AG09319 (cell line): ENCODE results near the gene MUC21.
"Not testable (repeated sequence)": the region's sequence is repeated elsewhere in the genome, so short reads cannot be mapped to it uniquely, and the experiment has no call there.

Source experiments
- DNase-seq: peaks from one replicate; pipeline ENCODE4 v3.0.0-alpha.2; 2010; ENCODE audit warnings: low read depth; ENCODE audit errors: extremely low read depth
- CTCF ChIP-seq: IDR thresholded peaks from 2 replicates; pipeline ENCODE4 v1.5.1; 2011; ENCODE audit warnings: low read depth, mild to moderate bottlenecking, inconsistent platforms, low read length, moderate library complexity

The MUC21 gene

DNA sequence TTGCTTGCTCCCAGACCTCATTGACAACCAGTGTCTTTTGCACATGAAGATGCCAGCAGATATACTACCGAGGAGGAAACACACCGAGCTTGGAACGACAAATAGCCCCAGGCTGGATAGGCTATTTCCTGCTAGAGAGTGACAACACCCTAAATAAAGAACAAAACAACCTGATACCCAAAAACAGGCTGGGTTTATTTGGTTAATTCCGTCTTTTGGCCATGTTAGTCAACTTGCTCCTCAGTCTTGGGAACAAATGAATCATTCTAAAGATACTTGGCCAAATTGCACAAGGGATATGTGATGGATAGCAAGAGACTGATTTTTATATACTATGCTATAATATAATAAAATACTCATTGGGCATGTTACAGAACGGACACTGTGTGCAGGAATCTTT, 15.3 kb downstream of the MUC21 start:
- no peak for DNase-seq
- TF ChIP-seq CTCF = no peak

DNA sequence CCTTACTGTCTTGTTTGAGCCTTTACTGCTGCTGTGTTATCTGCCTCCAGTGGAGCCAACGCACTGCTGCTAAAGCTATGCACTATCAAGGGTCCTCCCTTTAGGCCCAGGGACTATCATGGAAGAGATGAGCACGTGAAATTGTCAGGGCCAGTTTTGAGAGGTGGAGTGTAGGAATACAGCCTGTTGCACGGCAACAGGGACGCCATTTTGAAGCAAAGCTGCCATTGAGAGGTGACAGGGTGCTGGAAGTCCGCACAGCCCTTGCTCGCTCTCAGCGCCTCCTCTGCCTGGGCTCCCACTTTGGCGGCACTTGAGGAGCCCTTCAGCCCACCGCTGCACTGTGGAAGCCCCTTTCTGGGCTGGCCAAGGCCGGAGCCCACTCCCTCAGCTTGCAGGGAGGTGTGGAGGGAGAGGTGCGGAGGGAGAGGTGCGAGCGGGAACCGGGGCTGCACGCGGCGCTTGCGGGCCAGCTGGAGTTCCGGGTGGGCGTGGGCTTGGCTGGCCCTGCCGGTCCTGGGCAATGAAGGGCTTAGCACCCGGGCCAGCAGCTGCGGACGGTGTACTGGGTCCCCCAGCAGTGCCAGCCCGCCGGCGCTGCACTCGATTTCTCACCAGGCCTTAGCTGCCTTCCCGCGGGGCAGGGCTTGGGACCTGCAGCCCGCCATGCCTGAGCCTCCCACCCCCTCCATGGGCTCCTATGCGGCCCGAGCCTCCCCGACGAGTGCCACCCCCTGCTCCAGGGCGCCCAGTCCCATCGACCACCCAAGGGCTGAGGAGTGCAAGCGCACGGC, 16.7 kb downstream of the MUC21 start:
- DNase-seq = not testable (repeated sequence)

GRCh38 chr6:31001281-31001888, 17.9 kb downstream of the MUC21 start:
- no peak for TF ChIP-seq CTCF
- DNase-seq = no peak

DNA sequence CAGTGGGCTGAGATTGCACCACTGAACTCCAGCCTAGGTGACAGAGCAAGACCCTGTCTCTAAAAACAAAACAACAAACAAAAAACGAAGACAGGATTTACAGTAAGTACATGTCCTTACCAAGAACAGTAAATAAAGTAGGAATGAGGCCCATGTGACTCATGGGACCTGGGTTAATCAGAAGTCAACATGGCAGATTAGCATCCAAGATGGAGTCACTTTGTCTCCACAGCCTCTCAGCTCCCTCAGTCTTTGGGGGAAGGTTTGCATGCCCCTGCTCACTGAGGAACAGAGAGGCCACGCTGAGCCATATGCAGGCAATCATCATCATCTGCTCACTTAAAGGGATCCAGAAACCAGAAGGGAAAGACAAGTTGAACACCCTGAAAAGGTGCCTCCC, 19.0 kb downstream of the MUC21 start:
- DNase-seq = no peak
- no peak for TF ChIP-seq CTCF

DNA sequence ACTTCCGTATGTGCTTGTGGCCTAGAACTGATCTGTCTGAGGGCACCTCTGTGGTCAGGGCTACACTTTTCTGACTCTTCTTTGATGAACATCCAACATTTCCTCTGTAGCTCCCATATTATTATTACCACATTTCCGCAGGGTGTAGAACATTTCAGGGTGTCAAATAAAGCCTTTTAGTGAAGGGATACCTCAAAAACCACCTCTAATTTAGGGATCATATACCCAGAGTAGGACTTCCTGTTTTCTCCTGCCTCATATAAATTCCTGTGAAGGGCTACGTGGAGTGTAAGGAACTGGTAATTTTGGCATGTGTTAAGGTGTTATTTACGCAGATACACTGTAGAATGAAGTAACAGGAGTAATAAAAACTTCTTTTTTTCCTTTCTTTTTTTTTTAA, 21.3 kb downstream of the MUC21 start:
- DNase-seq = no peak
- no peak for TF ChIP-seq CTCF

- no peak for DNase-seq
- no peak for TF ChIP-seq CTCF
Measured at GRCh38 chr6:31005249-31006020, 21.9 kb downstream of the MUC21 start.

DNA sequence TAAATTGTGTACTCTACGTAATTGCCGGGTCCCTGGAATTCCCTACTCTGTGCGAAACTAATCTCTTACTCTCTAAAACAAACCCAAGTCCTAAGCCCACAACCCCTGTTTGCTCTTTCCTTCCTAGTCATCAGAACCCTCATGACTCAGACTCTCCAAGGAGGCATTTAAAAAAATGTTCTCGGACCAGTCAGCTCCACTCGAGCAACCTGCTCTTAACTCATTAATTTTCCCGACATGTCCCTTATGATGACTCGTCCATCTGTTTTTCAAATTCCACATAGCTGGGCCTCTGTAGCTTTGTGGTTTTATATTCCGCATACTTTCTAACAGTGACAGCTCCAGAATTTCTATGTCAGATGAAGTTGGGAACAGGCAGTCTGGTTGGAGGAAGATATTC, 24.2 kb downstream of the MUC21 start:
- DNase-seq = peak; percentile 0

More for the DNA sequence above, 24.2 kb downstream of the MUC21 start:
- TF ChIP-seq CTCF = no peak
